ENCODE data around the gene NIPSNAP2. TPM values are rescaled to one million over a fixed set of nuclear protein-coding genes. Genes with fewer than 3 reads are reported as not detected.

NIPSNAP2 gene
- total RNA-seq, 1 donor from 2014 or later = 39.6 TPM

DNA sequence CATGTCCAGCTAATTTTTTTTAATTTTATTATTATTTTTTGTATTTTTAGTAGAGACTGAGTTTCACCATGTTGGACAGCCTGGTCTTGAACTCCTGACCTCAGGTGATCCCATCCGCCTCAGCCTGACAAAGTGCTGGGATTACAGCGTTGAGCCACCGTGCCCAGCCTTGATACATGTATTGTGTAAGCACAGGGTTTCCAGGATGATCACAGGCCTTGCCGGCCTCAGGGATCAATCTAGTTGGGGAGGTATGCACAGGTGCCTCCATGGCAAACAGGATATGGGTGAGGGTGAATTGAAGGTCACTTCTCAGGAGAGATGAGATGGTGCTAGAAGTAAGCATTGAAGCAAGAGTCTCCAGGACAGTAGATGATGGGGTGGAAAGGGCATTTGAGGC is 7.2 kb upstream of the NIPSNAP2 start:
- Mint-ChIP-seq H3K4me1 (ENCODE audit: low read depth, unreplicated experiment) (no peaks in the 10 kb centered on the region), H3K9me3 (ENCODE audit: unreplicated experiment) (peaks cover 6% of the 10 kb centered on the region), H3K4me3 (ENCODE audit: unreplicated experiment) (no peak overlapping the region), H3K36me3 (ENCODE audit: unreplicated experiment) (no peaks in the 10 kb centered on the region), H3K27ac (ENCODE audit: unreplicated experiment) (no peak overlapping the region), H3K27me3 (ENCODE audit: unreplicated experiment) (peaks cover 9% of the 10 kb centered on the region)
- no peak for TF ChIP-seq CTCF (IDR thresholded peaks at IDR 0.05; ENCODE audit: partially characterized antibody, unreplicated experiment)
- no peak for DNase-seq

- TF ChIP-seq CTCF (IDR thresholded peaks at IDR 0.05; ENCODE audit: partially characterized antibody, unreplicated experiment) = no peak
- peaks cover 7% of the 10 kb centered on the region for H3K9me3 Mint-ChIP-seq (ENCODE audit: unreplicated experiment)
- no peak overlapping the region for H3K27ac Mint-ChIP-seq (ENCODE audit: unreplicated experiment)
- no peak for DNase-seq
- no peak overlapping the region for H3K4me3 Mint-ChIP-seq (ENCODE audit: unreplicated experiment)
- H3K27me3 Mint-ChIP-seq (ENCODE audit: unreplicated experiment) = peaks cover 13% of the 10 kb centered on the region
- no peaks in the 10 kb centered on the region for H3K36me3 Mint-ChIP-seq (ENCODE audit: unreplicated experiment)
- peaks cover 7% of the 10 kb centered on the region for H3K4me1 Mint-ChIP-seq (ENCODE audit: low read depth, unreplicated experiment)
These were observed 2.4 kb upstream of the NIPSNAP2 start for GRCh38 chr7:55962014-55962413.

- H3K36me3 Mint-ChIP-seq (ENCODE audit: unreplicated experiment) = no peaks in the 10 kb centered on the region
- peaks cover 5% of the 10 kb centered on the region for H3K9me3 Mint-ChIP-seq (ENCODE audit: unreplicated experiment)
- peak overlapping the region; percentile 55 for H3K27ac Mint-ChIP-seq (ENCODE audit: unreplicated experiment)
These were observed 709 bp upstream of the NIPSNAP2 start for GRCh38 chr7:55963584-55964168.

DNA sequence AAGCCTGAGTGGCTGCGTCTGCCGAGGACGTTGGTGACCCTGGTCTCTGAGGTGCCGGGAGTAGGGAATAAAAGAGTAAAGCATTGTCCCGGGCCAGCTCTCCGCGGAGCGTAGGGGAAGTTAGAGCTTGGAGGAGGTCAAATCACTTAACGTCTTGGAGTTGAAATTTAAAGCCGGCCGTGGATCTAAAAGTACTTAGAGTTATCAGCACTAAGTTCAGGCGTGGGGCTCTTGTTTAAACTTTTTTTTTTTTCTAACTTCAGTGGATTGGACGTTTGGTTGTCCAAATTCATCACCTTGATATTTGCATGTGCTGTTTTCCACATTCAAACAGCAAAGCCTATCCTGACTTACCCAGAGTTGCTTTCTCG is 700 bp downstream of the NIPSNAP2 start:
- DNase-seq = no peak
- Mint-ChIP-seq H3K27me3 (ENCODE audit: unreplicated experiment) (peaks cover 18% of the 10 kb centered on the region), H3K4me3 (ENCODE audit: unreplicated experiment) (peak overlapping the region; percentile 91), H3K4me1 (ENCODE audit: low read depth, unreplicated experiment) (peaks cover 10% of the 10 kb centered on the region), H3K9me3 (ENCODE audit: unreplicated experiment) (peaks cover 8% of the 10 kb centered on the region), H3K27ac (ENCODE audit: unreplicated experiment) (peak overlapping the region; percentile 88), H3K36me3 (ENCODE audit: unreplicated experiment) (peaks cover 7% of the 10 kb centered on the region)
- TF ChIP-seq CTCF (IDR thresholded peaks at IDR 0.05; ENCODE audit: partially characterized antibody, unreplicated experiment) = no peak

More at GRCh38 chr7:55963584-55964168, 709 bp upstream of the NIPSNAP2 start:
- DNase-seq = no peak
- Mint-ChIP-seq H3K27me3 (ENCODE audit: unreplicated experiment) (peaks cover 16% of the 10 kb centered on the region), H3K4me3 (ENCODE audit: unreplicated experiment) (peak overlapping the region; percentile 74), H3K4me1 (ENCODE audit: low read depth, unreplicated experiment) (peaks cover 7% of the 10 kb centered on the region)
- no peak for TF ChIP-seq CTCF (IDR thresholded peaks at IDR 0.05; ENCODE audit: partially characterized antibody, unreplicated experiment)

DNA sequence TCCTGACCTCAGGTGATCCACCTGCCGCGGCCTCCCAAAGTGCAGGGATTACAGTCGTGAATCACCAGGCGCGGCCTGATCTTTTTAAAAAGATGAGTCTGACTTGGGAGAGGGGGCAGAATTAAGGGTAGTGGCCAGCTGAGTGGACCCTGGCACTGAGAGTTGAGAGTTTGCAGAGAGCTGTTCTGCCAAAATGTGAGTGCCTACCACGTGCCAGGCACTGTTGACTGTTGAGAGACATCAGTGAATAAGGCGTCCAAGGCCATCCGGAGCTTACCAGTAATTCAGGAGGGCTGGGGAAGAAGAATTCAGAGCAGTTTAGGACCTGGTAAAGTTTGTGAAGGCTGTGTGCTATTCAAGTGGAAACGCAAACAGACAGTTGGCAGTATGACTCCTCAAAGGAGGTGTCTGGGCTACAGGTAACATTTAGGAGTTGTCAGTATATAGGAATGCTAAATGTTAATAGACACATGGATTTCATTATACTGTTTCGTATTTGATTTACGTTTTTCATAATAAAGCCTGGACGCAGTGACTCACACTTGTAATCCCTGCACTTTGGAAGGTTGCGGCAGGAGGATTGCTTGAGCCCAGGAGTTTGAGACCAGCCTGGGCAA is 1.5 kb downstream of the NIPSNAP2 start:
- H3K4me1 Mint-ChIP-seq (ENCODE audit: low read depth, unreplicated experiment) = peaks cover 10% of the 10 kb centered on the region
- H3K9me3 Mint-ChIP-seq (ENCODE audit: unreplicated experiment) = peaks cover 8% of the 10 kb centered on the region
- peaks cover 7% of the 10 kb centered on the region for H3K36me3 Mint-ChIP-seq (ENCODE audit: unreplicated experiment)
- no peak for TF ChIP-seq CTCF (IDR thresholded peaks at IDR 0.05; ENCODE audit: partially characterized antibody, unreplicated experiment)
- peak overlapping the region; percentile 49 for H3K4me3 Mint-ChIP-seq (ENCODE audit: unreplicated experiment)
- no peak for DNase-seq
- peaks cover 18% of the 10 kb centered on the region for H3K27me3 Mint-ChIP-seq (ENCODE audit: unreplicated experiment)
- no peak overlapping the region for H3K27ac Mint-ChIP-seq (ENCODE audit: unreplicated experiment)

All from glutamatergic neuron (in vitro differentiated cells).